ENCODE measurements around the gene HLA-DMB.

Gene HLA-DMB

GRCh38 chr6:32953775-32954174 is 12.9 kb upstream of the HLA-DMB start:
- ChIA-PET CTCF (interaction anchor here (0.6 to 1.7 kb wide), 8 partner anchors 9 to 1184 kb away, joined by 3 to 10 read pairs (median 4); partner anchors contain the start of gene BRD2), POLR2A (ENCODE audit: low non-redundant PET) (interaction anchor here (0.7 kb wide), 1 partner anchor 18 kb away, joined by 3 read pairs; no protein-coding TSS in a partner anchor)
- H3K27ac ChIP-seq: no peak overlapping the region
- no peak for TF ChIP-seq CTCF (conservative IDR thresholded peaks at IDR 0.05; ENCODE audit: low read depth)
- DNase-seq (ENCODE audit: low spot score): no peak

- ChIA-PET POLR2A (ENCODE audit: low non-redundant PET) (interaction anchor here (0.7 to 1.0 kb wide), 2 partner anchors 19 kb away, joined by 3 read pairs; no protein-coding TSS in a partner anchor), CTCF (interaction anchor here (0.6 to 2.3 kb wide), 10 partner anchors 8 to 1184 kb away, joined by 3 to 13 read pairs (median 3); partner anchors contain the start of gene HLA-DMB)
- TF ChIP-seq CTCF (conservative IDR thresholded peaks at IDR 0.05; ENCODE audit: low read depth): 0 out of 2 replicates have a peak, but pooled peaks have one; percentile 15
- peak; percentile 82 for DNase-seq (ENCODE audit: low spot score)
- H3K27ac ChIP-seq: no peak within 1 kb of the TSS
Observed at GRCh38 chr6:32952817-32953739, 12.2 kb upstream of the HLA-DMB start, which contains the start of gene HLA-DMA. HLA-DMA (minus strand) TSS chr6:32953097; CDS start chr6:32953036, 61 bp downstream.

- CTCF ChIA-PET: interaction anchor here (1.1 kb wide), 1 partner anchor 13 kb away, joined by 4 read pairs; no protein-coding TSS in a partner anchor
- no peak for DNase-seq (ENCODE audit: low spot score)
- H3K27ac ChIP-seq: no peak overlapping the region
- TF ChIP-seq CTCF (conservative IDR thresholded peaks at IDR 0.05; ENCODE audit: low read depth): no peak
- POLR2A ChIA-PET (ENCODE audit: low non-redundant PET): interaction anchor here (1.0 kb wide), 1 partner anchor 56 kb away, joined by 3 read pairs; no protein-coding TSS in a partner anchor
Observed at GRCh38 chr6:32950449-32950848, 9.6 kb upstream of the HLA-DMB start.

- no peak overlapping the region for H3K27ac ChIP-seq
- no peak for TF ChIP-seq CTCF (conservative IDR thresholded peaks at IDR 0.05; ENCODE audit: low read depth)
- DNase-seq (ENCODE audit: low spot score): no peak
- POLR2A ChIA-PET (ENCODE audit: low non-redundant PET): interaction anchor here (1.0 kb wide), 1 partner anchor 56 kb away, joined by 3 read pairs; no protein-coding TSS in a partner anchor
- CTCF ChIA-PET: interaction anchor here (1.1 kb wide), 1 partner anchor 12 kb away, joined by 4 read pairs; no protein-coding TSS in a partner anchor
Observed at GRCh38 chr6:32950010-32950409, 9.2 kb upstream of the HLA-DMB start.

GRCh38 chr6:32949113-32949512 is 8.3 kb upstream of the HLA-DMB start:
- CTCF ChIA-PET: no interaction called here
- POLR2A ChIA-PET (ENCODE audit: low non-redundant PET): no interaction called here
- TF ChIP-seq CTCF (conservative IDR thresholded peaks at IDR 0.05; ENCODE audit: low read depth): no peak
- no peak for DNase-seq (ENCODE audit: low spot score)
- H3K27ac ChIP-seq: no peak overlapping the region

Measured in RWPE1 (cell line).